Jurkat, Clone E6-1 (cell line): ENCODE results near the gene POLA2.

Experiments
- DNase-seq: peaks from one replicate; pipeline ENCODE4 v3.0.0-alpha.2; 2011; ENCODE audit warnings: low read depth, low spot score
- H3K4me3 ChIP-seq: 2 replicates; pipeline ENCODE4 v1.5.1; 2011; ENCODE audit warnings: mild to moderate bottlenecking, low read length, control low read depth, moderate library complexity

The POLA2 gene

GRCh38 chr11:65301491-65302329 is 39.9 kb downstream of the POLA2 start:
- no peak for DNase-seq
- no peak overlapping the region for H3K4me3 ChIP-seq

- H3K4me3 ChIP-seq: no peak overlapping the region
- DNase-seq: no peak
Observed at GRCh38 chr11:65303555-65303954, 41.8 kb downstream of the POLA2 start.

- H3K4me3 ChIP-seq: no peak overlapping the region
- no peak for DNase-seq
Observed at GRCh38 chr11:65304110-65304509, 42.3 kb downstream of the POLA2 start.

- no peak for DNase-seq
- H3K4me3 ChIP-seq: no peak overlapping the region
Observed at GRCh38 chr11:65304613-65305012, 42.9 kb downstream of the POLA2 start.

GRCh38 chr11:65305501-65306268 is 43.9 kb downstream of the POLA2 start:
- no peak overlapping the region for H3K4me3 ChIP-seq
- DNase-seq: no peak

- DNase-seq: no peak
- no peak overlapping the region for H3K4me3 ChIP-seq
Observed at GRCh38 chr11:65307298-65308229, 45.8 kb downstream of the POLA2 start.

GRCh38 chr11:65308281-65308891 is 46.6 kb downstream of the POLA2 start:
- DNase-seq: no peak

GRCh38 chr11:65309006-65309405 is 47.2 kb downstream of the POLA2 start:
- DNase-seq: no peak
- H3K4me3 ChIP-seq: no peak overlapping the region

More at GRCh38 chr11:65308281-65308891, 46.6 kb downstream of the POLA2 start:
- no peak overlapping the region for H3K4me3 ChIP-seq

GRCh38 chr11:65310215-65310614 is 48.5 kb downstream of the POLA2 start:
- H3K4me3 ChIP-seq: no peak overlapping the region
- DNase-seq: no peak

- no peak overlapping the region for H3K4me3 ChIP-seq
- DNase-seq: no peak
Observed at GRCh38 chr11:65310736-65311135, 49.0 kb downstream of the POLA2 start.

- no peak overlapping the region for H3K4me3 ChIP-seq
- DNase-seq: no peak
Observed at GRCh38 chr11:65311170-65311678, 49.5 kb downstream of the POLA2 start.

- DNase-seq: no peak
Observed at GRCh38 chr11:65314501-65315203, 52.9 kb downstream of the POLA2 start, which contains the start of gene CDC42EP2. CDC42EP2 (plus strand) TSS chr11:65314866; CDS start chr11:65320899, 6,033 bp downstream.

GRCh38 chr11:65315204-65315865 is 53.6 kb downstream of the POLA2 start:
- peak overlapping the region; percentile 69 for H3K4me3 ChIP-seq
- DNase-seq: peak; percentile 48

More at GRCh38 chr11:65314501-65315203, 52.9 kb downstream of the POLA2 start, which contains the start of gene CDC42EP2:
- peak within 1 kb of the TSS; percentile 69 for H3K4me3 ChIP-seq

- peak overlapping the region; percentile 69 for H3K4me3 ChIP-seq
- DNase-seq: no peak
Observed at GRCh38 chr11:65315866-65316226, 54.1 kb downstream of the POLA2 start.

- no peak overlapping the region for H3K4me3 ChIP-seq
- DNase-seq: no peak
Observed at GRCh38 chr11:65316227-65317024, 54.7 kb downstream of the POLA2 start.

GRCh38 chr11:65317025-65317786 is 55.4 kb downstream of the POLA2 start:
- DNase-seq: no peak
- no peak overlapping the region for H3K4me3 ChIP-seq
